ENCODE measurements around the gene ZCCHC24.

Gene ZCCHC24

GRCh38 chr10:79397575-79398303 lies 47.7 kb downstream of the ZCCHC24 start:
- no peak overlapping the region for H3K4me3 ChIP-seq (ENCODE audit: low read length)
- H3K27me3 ChIP-seq (ENCODE audit: control insufficient read depth, insufficient read depth, low read length) = peaks cover 1% of the 10 kb centered on the region
- H3K27ac ChIP-seq (ENCODE audit: low read length) = no peak overlapping the region
- no peaks in the 10 kb centered on the region for H3K9me3 ChIP-seq (ENCODE audit: control insufficient read depth, low read depth, low read length)
- H3K4me1 ChIP-seq (ENCODE audit: control insufficient read depth, low read depth, low read length) = peaks cover 19% of the 10 kb centered on the region
- no peak overlapping the region for H3K9ac ChIP-seq (ENCODE audit: low read length)
- no peaks in the 10 kb centered on the region for H3K36me3 ChIP-seq (ENCODE audit: control insufficient read depth, low read depth, low read length)

GRCh38 chr10:79397051-79397450 lies 48.4 kb downstream of the ZCCHC24 start:
- H3K9me3 ChIP-seq (ENCODE audit: control insufficient read depth, low read depth, low read length) = no peaks in the 10 kb centered on the region
- no peaks in the 10 kb centered on the region for H3K36me3 ChIP-seq (ENCODE audit: control insufficient read depth, low read depth, low read length)
- no peak overlapping the region for H3K9ac ChIP-seq (ENCODE audit: low read length)
- no peak overlapping the region for H3K4me3 ChIP-seq (ENCODE audit: low read length)
- H3K4me1 ChIP-seq (ENCODE audit: control insufficient read depth, low read depth, low read length) = peaks cover 18% of the 10 kb centered on the region
- no peaks in the 10 kb centered on the region for H3K27me3 ChIP-seq (ENCODE audit: control insufficient read depth, insufficient read depth, low read length)
- H3K27ac ChIP-seq (ENCODE audit: low read length) = no peak overlapping the region

GRCh38 chr10:79396520-79396919 lies 48.9 kb downstream of the ZCCHC24 start:
- peaks cover 18% of the 10 kb centered on the region for H3K4me1 ChIP-seq (ENCODE audit: control insufficient read depth, low read depth, low read length)
- no peak overlapping the region for H3K27ac ChIP-seq (ENCODE audit: low read length)
- H3K9ac ChIP-seq (ENCODE audit: low read length) = no peak overlapping the region
- H3K9me3 ChIP-seq (ENCODE audit: control insufficient read depth, low read depth, low read length) = no peaks in the 10 kb centered on the region
- no peak overlapping the region for H3K4me3 ChIP-seq (ENCODE audit: low read length)
- H3K27me3 ChIP-seq (ENCODE audit: control insufficient read depth, insufficient read depth, low read length) = no peaks in the 10 kb centered on the region
- no peaks in the 10 kb centered on the region for H3K36me3 ChIP-seq (ENCODE audit: control insufficient read depth, low read depth, low read length)

GRCh38 chr10:79394664-79395063 lies 50.8 kb downstream of the ZCCHC24 start:
- no peaks in the 10 kb centered on the region for H3K36me3 ChIP-seq (ENCODE audit: control insufficient read depth, low read depth, low read length)
- peaks cover 11% of the 10 kb centered on the region for H3K4me1 ChIP-seq (ENCODE audit: control insufficient read depth, low read depth, low read length)
- no peaks in the 10 kb centered on the region for H3K27me3 ChIP-seq (ENCODE audit: control insufficient read depth, insufficient read depth, low read length)
- H3K4me3 ChIP-seq (ENCODE audit: low read length) = no peak overlapping the region
- no peak overlapping the region for H3K27ac ChIP-seq (ENCODE audit: low read length)
- no peak overlapping the region for H3K9ac ChIP-seq (ENCODE audit: low read length)
- H3K9me3 ChIP-seq (ENCODE audit: control insufficient read depth, low read depth, low read length) = no peaks in the 10 kb centered on the region

GRCh38 chr10:79393924-79394610 lies 51.4 kb downstream of the ZCCHC24 start:
- no peak overlapping the region for H3K4me3 ChIP-seq (ENCODE audit: low read length)
- no peaks in the 10 kb centered on the region for H3K36me3 ChIP-seq (ENCODE audit: control insufficient read depth, low read depth, low read length)

GRCh38 chr10:79393221-79393923 lies 52.1 kb downstream of the ZCCHC24 start:
- H3K9me3 ChIP-seq (ENCODE audit: control insufficient read depth, low read depth, low read length) = no peaks in the 10 kb centered on the region
- no peaks in the 10 kb centered on the region for H3K4me1 ChIP-seq (ENCODE audit: control insufficient read depth, low read depth, low read length)
- H3K9ac ChIP-seq (ENCODE audit: low read length) = no peak overlapping the region
- no peaks in the 10 kb centered on the region for H3K36me3 ChIP-seq (ENCODE audit: control insufficient read depth, low read depth, low read length)
- no peak overlapping the region for H3K27ac ChIP-seq (ENCODE audit: low read length)
- no peaks in the 10 kb centered on the region for H3K27me3 ChIP-seq (ENCODE audit: control insufficient read depth, insufficient read depth, low read length)
- no peak overlapping the region for H3K4me3 ChIP-seq (ENCODE audit: low read length)

More at GRCh38 chr10:79393924-79394610, 51.4 kb downstream of the ZCCHC24 start:
- Histone ChIP-seq H3K9ac (ENCODE audit: low read length) (no peak overlapping the region), H3K9me3 (ENCODE audit: control insufficient read depth, low read depth, low read length) (no peaks in the 10 kb centered on the region), H3K27me3 (ENCODE audit: control insufficient read depth, insufficient read depth, low read length) (no peaks in the 10 kb centered on the region), H3K4me1 (ENCODE audit: control insufficient read depth, low read depth, low read length) (peaks cover 5% of the 10 kb centered on the region), H3K27ac (ENCODE audit: low read length) (no peak overlapping the region)

- H3K4me3 ChIP-seq (ENCODE audit: low read length) = no peak overlapping the region
- no peak overlapping the region for H3K27ac ChIP-seq (ENCODE audit: low read length)
- no peaks in the 10 kb centered on the region for H3K9me3 ChIP-seq (ENCODE audit: control insufficient read depth, low read depth, low read length)
- H3K9ac ChIP-seq (ENCODE audit: low read length) = no peak overlapping the region
- H3K4me1 ChIP-seq (ENCODE audit: control insufficient read depth, low read depth, low read length) = no peaks in the 10 kb centered on the region
- H3K27me3 ChIP-seq (ENCODE audit: control insufficient read depth, insufficient read depth, low read length) = no peaks in the 10 kb centered on the region
- H3K36me3 ChIP-seq (ENCODE audit: control insufficient read depth, low read depth, low read length) = no peaks in the 10 kb centered on the region
These were observed 52.8 kb downstream of the ZCCHC24 start for GRCh38 chr10:79392506-79393176.

- Histone ChIP-seq H3K27me3 (ENCODE audit: control insufficient read depth, insufficient read depth, low read length) (no peaks in the 10 kb centered on the region), H3K4me3 (ENCODE audit: low read length) (no peak overlapping the region), H3K9me3 (ENCODE audit: control insufficient read depth, low read depth, low read length) (no peaks in the 10 kb centered on the region), H3K4me1 (ENCODE audit: control insufficient read depth, low read depth, low read length) (no peaks in the 10 kb centered on the region), H3K36me3 (ENCODE audit: control insufficient read depth, low read depth, low read length) (no peaks in the 10 kb centered on the region), H3K27ac (ENCODE audit: low read length) (no peak overlapping the region), H3K9ac (ENCODE audit: low read length) (no peak overlapping the region)
These were observed 53.4 kb downstream of the ZCCHC24 start for GRCh38 chr10:79392020-79392398.

GRCh38 chr10:79391231-79392019 lies 54.0 kb downstream of the ZCCHC24 start:
- Histone ChIP-seq H3K36me3 (ENCODE audit: control insufficient read depth, low read depth, low read length) (no peaks in the 10 kb centered on the region), H3K4me3 (ENCODE audit: low read length) (no peak overlapping the region), H3K27ac (ENCODE audit: low read length) (no peak overlapping the region), H3K9ac (ENCODE audit: low read length) (no peak overlapping the region), H3K4me1 (ENCODE audit: control insufficient read depth, low read depth, low read length) (no peaks in the 10 kb centered on the region), H3K27me3 (ENCODE audit: control insufficient read depth, insufficient read depth, low read length) (no peaks in the 10 kb centered on the region), H3K9me3 (ENCODE audit: control insufficient read depth, low read depth, low read length) (no peaks in the 10 kb centered on the region)

- H3K4me3 ChIP-seq (ENCODE audit: low read length) = no peak overlapping the region
- no peaks in the 10 kb centered on the region for H3K27me3 ChIP-seq (ENCODE audit: control insufficient read depth, insufficient read depth, low read length)
- H3K9ac ChIP-seq (ENCODE audit: low read length) = no peak overlapping the region
- no peaks in the 10 kb centered on the region for H3K9me3 ChIP-seq (ENCODE audit: control insufficient read depth, low read depth, low read length)
- no peaks in the 10 kb centered on the region for H3K4me1 ChIP-seq (ENCODE audit: control insufficient read depth, low read depth, low read length)
- H3K27ac ChIP-seq (ENCODE audit: low read length) = no peak overlapping the region
- H3K36me3 ChIP-seq (ENCODE audit: control insufficient read depth, low read depth, low read length) = no peaks in the 10 kb centered on the region
These were observed 54.7 kb downstream of the ZCCHC24 start for GRCh38 chr10:79390551-79391229.

All from iPS-18a (cell line).